ENCODE measurements around the gene FKBP3.

- TF ChIP-seq CTCF (optimal IDR thresholded peaks at IDR 0.05 in 1 of 3, IDR thresholded peaks at IDR 0.05 in 1 of 3, conservative IDR thresholded peaks at IDR 0.05 in 1 of 3; ENCODE audit: extremely low read depth in 1 of 3, insufficient read depth in 2 of 3, low read length in 3 of 3): no peak
- TF ChIP-seq EZH2 (IDR thresholded peaks at IDR 0.05; ENCODE audit: low read length): no peak
These were observed 51.9 kb downstream of the FKBP3 start for GRCh38 chr14:45082420-45082819.

Data from keratinocyte (primary cell).